MCF 10A (cell line): Measurements from ENCODE around the gene GPLD1. TPM values are rescaled to one million over a fixed set of nuclear protein-coding genes. Genes with fewer than 3 reads are reported as not detected.

Experiments
- BruUV-seq: library from RNA; stranded (reverse); fragments of 400-500 nt; replicated peaks from 2 replicates; lab custom pipeline; 2021; lab: Mats Ljungman, UMichigan
- CTCF ChIA-PET: fragments of 300-600 bp; sonication (Branson Sonifier 250); formaldehyde crosslinking; extraction: SDS; loops from one replicate; lab custom pipeline; 2021; ENCODE audit warnings: antibody characterized with exemption, inconsistent platforms; lab: Yijun Ruan, JAX
- POLR2A ChIA-PET: fragments of 300-600, 350-650 bp; sonication (Branson Sonifier 250); formaldehyde crosslinking; extraction: SDS; loops from one replicate; lab custom pipeline; 2020; ENCODE audit warnings: antibody characterized with exemption, inconsistent platforms; lab: Yijun Ruan, JAX
- DNase-seq: peaks from one replicate; pipeline ENCODE4 v3.0.0-alpha.2; 2018; ENCODE audit not compliant: unreplicated experiment
- H3K27ac Mint-ChIP-seq: one replicate; pipeline ENCODE4 v1.8.0; 2022; ENCODE audit warnings: mild to moderate bottlenecking, low read depth, mixed read lengths; ENCODE audit not compliant: unreplicated experiment
- H3K27me3 Mint-ChIP-seq: one replicate; pipeline ENCODE4 v1.8.0; 2022; ENCODE audit warnings: mixed read lengths; ENCODE audit not compliant: insufficient read depth, unreplicated experiment
- H3K36me3 Mint-ChIP-seq: one replicate; pipeline ENCODE4 v1.8.0; 2022; ENCODE audit warnings: mild to moderate bottlenecking, moderate library complexity, mixed read lengths; ENCODE audit not compliant: insufficient read depth, unreplicated experiment
- H3K4me1 Mint-ChIP-seq: one replicate; pipeline ENCODE4 v1.8.0; 2022; ENCODE audit warnings: mixed read lengths; ENCODE audit not compliant: insufficient read depth, unreplicated experiment
- H3K4me3 Mint-ChIP-seq: one replicate; pipeline ENCODE4 v1.8.0; 2022; ENCODE audit warnings: mild to moderate bottlenecking, moderate library complexity, mixed read lengths; ENCODE audit not compliant: unreplicated experiment
- H3K9me3 Mint-ChIP-seq: one replicate; pipeline ENCODE4 v1.8.0; 2022; ENCODE audit warnings: mixed read lengths; ENCODE audit not compliant: unreplicated experiment
- CTCF ChIP-seq: fragments of 200-600 bp; IDR thresholded peaks from one replicate; pipeline ENCODE4 v1.8.0; 2022; ENCODE audit warnings: antibody characterized with exemption, mild to moderate bottlenecking; ENCODE audit not compliant: unreplicated experiment
- intact Hi-C: fragments of 100-400 bp; cut with micrococcal nuclease; formaldehyde crosslinking; loops from 2 replicates; pipeline ENCODE4 v1.14.1; 2022
- total RNA-seq: library from RNA; stranded (reverse); gene quantifications from 2 replicates; pipeline ENCODE4 v1.2.3, GENCODE V29; 2022

Gene GPLD1
- total RNA-seq, 1 experiment from 2014 or later: 0.16 TPM

DNA sequence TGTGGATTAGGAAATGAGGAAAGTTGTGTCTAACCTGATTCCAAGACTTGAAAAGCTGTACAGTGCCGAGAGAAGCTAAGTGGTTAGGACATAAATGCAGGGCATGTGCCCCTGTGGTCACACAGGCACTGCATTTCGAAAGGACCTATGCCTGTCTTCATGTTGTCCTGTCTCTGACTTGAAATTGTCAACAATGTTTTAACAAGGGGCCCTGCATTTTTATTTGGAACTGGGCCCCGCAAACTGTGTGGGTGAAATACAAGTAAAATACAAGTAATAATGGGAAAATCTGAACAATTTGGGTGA lies 47.8 kb downstream of the GPLD1 start:
- Mint-ChIP-seq H3K27ac (no peak overlapping the region), H3K27me3 (no peaks in the 10 kb centered on the region), H3K9me3 (no peaks in the 10 kb centered on the region), H3K4me1 (no peaks in the 10 kb centered on the region), H3K4me3 (no peak overlapping the region), H3K36me3 (no peaks in the 10 kb centered on the region)
- DNase-seq: no peak
- no TSS peak for BruUV-seq
- intact Hi-C loops: no loop called here
- ChIA-PET CTCF (interaction anchor here (0.6 to 2.0 kb wide), 6 partner anchors 11 to 382 kb away, joined by 3 to 6 read pairs (median 3); no protein-coding TSS in a partner anchor), POLR2A (interaction anchor here (0.7 kb wide), 1 partner anchor 16 kb away, joined by 3 read pairs; no protein-coding TSS in a partner anchor)
- no peak for TF ChIP-seq CTCF

DNA sequence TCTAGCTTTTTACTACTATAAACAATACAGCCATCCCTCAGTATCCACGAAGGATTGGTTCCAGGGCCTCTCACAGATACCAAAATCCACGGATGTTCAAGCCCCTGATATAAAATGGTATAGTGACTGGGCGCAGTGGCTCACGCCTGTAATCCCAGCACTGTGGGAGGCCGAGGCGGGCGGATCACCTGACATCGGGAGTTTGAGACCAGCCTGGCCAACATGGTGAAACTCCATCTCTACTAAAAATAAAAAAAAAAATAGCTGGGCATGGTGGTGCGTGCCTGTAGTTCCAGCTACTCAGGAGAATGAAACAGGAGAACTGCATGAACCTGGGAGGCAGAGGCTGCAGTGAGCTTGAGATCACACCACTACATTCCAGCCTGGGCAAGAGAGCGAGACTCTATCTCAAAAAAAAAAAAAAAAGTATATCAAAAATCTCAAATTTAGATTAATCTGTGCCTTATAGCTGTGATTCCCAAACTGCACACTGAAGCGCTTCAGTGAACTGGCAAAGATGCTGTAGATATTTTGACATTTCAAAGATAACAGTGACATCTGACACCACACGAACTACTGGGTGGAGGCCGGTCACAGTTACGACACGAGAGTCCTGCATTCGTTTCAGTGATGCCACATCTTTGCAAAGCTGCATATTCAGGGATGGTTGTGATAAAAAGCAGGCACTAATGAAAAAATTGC lies 48.3 kb downstream of the GPLD1 start:
- intact Hi-C loops: no loop called here
- H3K36me3 Mint-ChIP-seq: no peaks in the 10 kb centered on the region
- H3K27ac Mint-ChIP-seq: no peak overlapping the region
- H3K9me3 Mint-ChIP-seq: no peaks in the 10 kb centered on the region
- DNase-seq: no peak
- BruUV-seq: no TSS peak
- TF ChIP-seq CTCF: no peak
- H3K4me3 Mint-ChIP-seq: no peak overlapping the region
- H3K4me1 Mint-ChIP-seq: no peaks in the 10 kb centered on the region
- POLR2A ChIA-PET: interaction anchor here (0.7 kb wide), 1 partner anchor 16 kb away, joined by 3 read pairs; no protein-coding TSS in a partner anchor
- CTCF ChIA-PET: interaction anchor here (0.6 to 2.0 kb wide), 6 partner anchors 11 to 382 kb away, joined by 3 to 6 read pairs (median 3); no protein-coding TSS in a partner anchor
- H3K27me3 Mint-ChIP-seq: no peaks in the 10 kb centered on the region

- no TSS peak for BruUV-seq
- POLR2A ChIA-PET: no interaction called here
- intact Hi-C loops: loop anchor here (10.0 kb wide), 1 partner anchor 55 kb away; the partner anchor contains the start of gene ALDH5A1
Measured at GRCh38 chr6:24439858-24440539, 49.4 kb downstream of the GPLD1 start.

More at GRCh38 chr6:24439858-24440539, 49.4 kb downstream of the GPLD1 start:
- Mint-ChIP-seq H3K9me3 (no peaks in the 10 kb centered on the region), H3K36me3 (no peaks in the 10 kb centered on the region), H3K4me3 (no peak overlapping the region), H3K27me3 (no peaks in the 10 kb centered on the region), H3K4me1 (no peaks in the 10 kb centered on the region), H3K27ac (no peak overlapping the region)
- no peak for DNase-seq
- CTCF ChIA-PET: interaction anchor here (1.0 to 1.1 kb wide), 2 partner anchors 9 to 11 kb away, joined by 3 read pairs; no protein-coding TSS in a partner anchor
- TF ChIP-seq CTCF: no peak
